ENCODE results near the gene RPL36AL.

The RPL36AL gene

GRCh38 chr14:49594347-49595091, 25.9 kb downstream of the RPL36AL start:
- TF ChIP-seq CTCF (IDR thresholded peaks at IDR 0.05; ENCODE audit: borderline replicate concordance, insufficient read depth, low read depth, low read length): no peak
- H3K4me3 ChIP-seq (ENCODE audit: low read depth, low read length): no peak overlapping the region

DNA sequence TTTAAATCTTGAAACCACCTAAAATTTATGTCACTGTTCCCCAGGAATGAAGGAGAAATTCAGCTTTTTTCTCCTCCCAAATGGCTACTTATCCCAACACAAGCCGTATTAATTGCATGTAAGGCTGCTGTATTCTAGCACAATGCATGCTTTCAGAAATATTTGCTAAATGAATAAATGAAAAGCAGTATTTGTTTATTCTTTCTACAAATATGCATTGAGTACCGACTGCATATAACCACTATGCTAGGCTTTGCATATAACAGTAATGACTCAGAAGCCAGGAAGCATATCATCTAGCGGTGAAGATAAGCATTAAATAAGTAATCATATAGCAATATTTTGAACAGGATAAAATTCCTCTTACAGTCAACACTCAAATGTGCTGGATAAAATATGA, 27.4 kb downstream of the RPL36AL start:
- no peak overlapping the region for H3K4me3 ChIP-seq (ENCODE audit: low read depth, low read length)
- no peak for TF ChIP-seq CTCF (IDR thresholded peaks at IDR 0.05; ENCODE audit: borderline replicate concordance, insufficient read depth, low read depth, low read length)

DNA sequence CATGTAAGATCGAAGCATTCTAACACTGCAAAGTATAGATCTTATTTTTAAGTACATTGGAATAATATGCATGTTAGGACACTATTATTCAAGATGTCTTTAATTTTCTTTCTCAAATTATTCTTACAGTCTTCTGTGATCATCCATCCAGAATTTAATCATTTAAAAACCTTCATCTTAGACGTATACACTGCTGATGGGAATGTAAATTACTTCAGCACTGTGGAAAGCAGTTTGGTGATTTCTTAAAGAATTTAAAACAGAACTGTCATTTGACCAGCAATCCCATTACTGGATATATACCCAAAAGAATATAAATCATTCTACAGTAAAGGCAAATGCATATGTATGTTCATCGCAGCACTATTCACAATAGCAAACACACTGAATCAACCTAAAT, 31.0 kb downstream of the RPL36AL start:
- TF ChIP-seq CTCF (IDR thresholded peaks at IDR 0.05; ENCODE audit: borderline replicate concordance, insufficient read depth, low read depth, low read length): no peak
- H3K4me3 ChIP-seq (ENCODE audit: low read depth, low read length): no peak overlapping the region

- no peak overlapping the region for H3K4me3 ChIP-seq (ENCODE audit: low read depth, low read length)
- TF ChIP-seq CTCF (IDR thresholded peaks at IDR 0.05; ENCODE audit: borderline replicate concordance, insufficient read depth, low read depth, low read length): peak; percentile 50
Observed at GRCh38 chr14:49586673-49587460, 33.6 kb downstream of the RPL36AL start.

GRCh38 chr14:49585803-49586672, 34.4 kb downstream of the RPL36AL start, which contains the start of gene RPS29:
Gene RPS29 (minus strand): TSS chr14:49586380. CDS start chr14:49586346, 34 bp downstream.
- H3K4me3 ChIP-seq (ENCODE audit: low read depth, low read length): peak within 1 kb of the TSS; percentile 86
- TF ChIP-seq CTCF (IDR thresholded peaks at IDR 0.05; ENCODE audit: borderline replicate concordance, insufficient read depth, low read depth, low read length): no peak

- H3K4me3 ChIP-seq (ENCODE audit: low read depth, low read length): peak overlapping the region; percentile 86
Observed at GRCh38 chr14:49584981-49585640, 35.3 kb downstream of the RPL36AL start.

- no peak for TF ChIP-seq CTCF (IDR thresholded peaks at IDR 0.05; ENCODE audit: borderline replicate concordance, insufficient read depth, low read depth, low read length)
- H3K4me3 ChIP-seq (ENCODE audit: low read depth, low read length): peak overlapping the region; percentile 86
Observed at GRCh38 chr14:49584058-49584457, 36.4 kb downstream of the RPL36AL start.

Measured in GM12875 (cell line).